AG04449 (cell line): ENCODE results near the gene FOLR1.

ENCODE experiments used
- CTCF ChIA-PET: fragments of 350-600 bp; formaldehyde crosslinking; extraction: SDS; loops from one replicate; lab custom pipeline; 2021; ENCODE audit warnings: antibody characterized with exemption; lab: Yijun Ruan, JAX
- POLR2A ChIA-PET: fragments of 400-600, 350-600 bp; formaldehyde crosslinking; extraction: SDS; loops from one replicate; lab custom pipeline; 2020; ENCODE audit warnings: antibody characterized with exemption, inconsistent platforms; lab: Yijun Ruan, JAX
- DNase-seq: peaks from one replicate; pipeline ENCODE4 v3.0.0-alpha.2; 2010; ENCODE audit warnings: low read depth, low spot score
- H3K4me3 ChIP-seq: 2 replicates; pipeline ENCODE4 v1.5.1; 2011; ENCODE audit warnings: low read depth, mild to moderate bottlenecking, control low read depth, low read length
- TF ChIP-seq, protein P1 (sequence below): IDR thresholded peaks from one replicate; pipeline ENCODE4 v1.5.1; 2011; ENCODE audit warnings: mild to moderate bottlenecking, moderate library complexity, low read length, control low read depth, inconsistent platforms; ENCODE audit not compliant: insufficient read depth; ENCODE audit errors: missing control alignments

FOLR1 gene

GRCh38 chr11:72230764-72231365, 38.9 kb downstream of the FOLR1 start:
- POLR2A ChIA-PET = no interaction called here
- CTCF ChIA-PET = interaction anchor here (3.8 kb wide), 1 partner anchor 206 kb away, joined by 17 read pairs; no protein-coding TSS in a partner anchor
- no peak for DNase-seq
- TF ChIP-seq, protein P1, sequence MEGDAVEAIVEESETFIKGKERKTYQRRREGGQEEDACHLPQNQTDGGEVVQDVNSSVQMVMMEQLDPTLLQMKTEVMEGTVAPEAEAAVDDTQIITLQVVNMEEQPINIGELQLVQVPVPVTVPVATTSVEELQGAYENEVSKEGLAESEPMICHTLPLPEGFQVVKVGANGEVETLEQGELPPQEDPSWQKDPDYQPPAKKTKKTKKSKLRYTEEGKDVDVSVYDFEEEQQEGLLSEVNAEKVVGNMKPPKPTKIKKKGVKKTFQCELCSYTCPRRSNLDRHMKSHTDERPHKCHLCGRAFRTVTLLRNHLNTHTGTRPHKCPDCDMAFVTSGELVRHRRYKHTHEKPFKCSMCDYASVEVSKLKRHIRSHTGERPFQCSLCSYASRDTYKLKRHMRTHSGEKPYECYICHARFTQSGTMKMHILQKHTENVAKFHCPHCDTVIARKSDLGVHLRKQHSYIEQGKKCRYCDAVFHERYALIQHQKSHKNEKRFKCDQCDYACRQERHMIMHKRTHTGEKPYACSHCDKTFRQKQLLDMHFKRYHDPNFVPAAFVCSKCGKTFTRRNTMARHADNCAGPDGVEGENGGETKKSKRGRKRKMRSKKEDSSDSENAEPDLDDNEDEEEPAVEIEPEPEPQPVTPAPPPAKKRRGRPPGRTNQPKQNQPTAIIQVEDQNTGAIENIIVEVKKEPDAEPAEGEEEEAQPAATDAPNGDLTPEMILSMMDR = no peak
- H3K4me3 ChIP-seq = no peak overlapping the region

DNA sequence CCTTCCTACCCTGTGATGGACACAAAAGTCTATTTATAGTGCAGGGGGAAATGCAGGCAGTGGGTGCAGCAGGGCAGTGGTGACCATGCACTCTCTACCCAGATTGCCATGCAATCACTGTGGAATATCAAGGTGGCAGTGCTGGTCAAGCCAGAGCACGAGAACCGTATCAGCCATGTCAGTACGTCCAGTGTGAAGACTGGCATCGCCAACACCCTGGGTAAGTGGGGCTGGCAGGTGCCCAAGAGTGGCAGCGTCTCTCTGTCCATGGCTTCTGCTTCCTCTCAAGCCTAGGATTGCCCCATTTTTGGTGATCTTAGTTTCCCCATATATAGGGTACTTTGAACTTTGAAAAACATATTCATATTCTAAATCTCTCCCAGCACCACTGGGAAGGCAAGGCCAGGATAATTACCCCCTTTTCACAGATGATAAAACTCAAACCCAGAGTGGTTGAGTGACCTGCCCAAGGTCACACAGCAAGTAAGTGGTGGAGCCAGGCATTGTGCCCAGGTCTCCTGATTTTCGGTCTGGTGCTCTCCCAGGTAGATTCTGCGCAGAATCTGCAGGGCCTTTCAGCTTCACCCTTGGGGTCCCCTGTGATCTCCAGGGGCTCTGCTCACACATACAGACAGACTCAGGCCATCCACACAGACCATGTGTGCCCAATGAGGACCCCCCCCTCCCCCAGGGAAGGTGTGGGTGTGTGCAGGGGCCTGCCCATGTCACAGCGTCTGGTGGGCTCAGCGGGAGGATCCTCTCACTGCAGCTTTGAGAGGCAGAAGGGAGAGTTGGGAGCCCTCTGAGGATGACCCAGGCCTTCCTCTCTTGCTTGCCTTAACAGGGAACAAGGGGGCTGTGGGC, 39.7 kb downstream of the FOLR1 start:
- TF ChIP-seq, protein P1 = no peak
- POLR2A ChIA-PET = interaction anchor here (0.5 kb wide), 1 partner anchor 9 kb away, joined by 3 read pairs; no protein-coding TSS in a partner anchor
- CTCF ChIA-PET = no interaction called here
- no peak overlapping the region for H3K4me3 ChIP-seq
- DNase-seq = no peak

- ChIA-PET CTCF (no interaction called here), POLR2A (no interaction called here)
- no peak for DNase-seq
- H3K4me3 ChIP-seq = no peak overlapping the region
- TF ChIP-seq, protein P1 = no peak
These were observed 40.5 kb downstream of the FOLR1 start for GRCh38 chr11:72232260-72233055.

- H3K4me3 ChIP-seq = no peak overlapping the region
- ChIA-PET CTCF (no interaction called here), POLR2A (no interaction called here)
- no peak for DNase-seq
- TF ChIP-seq, protein P1 = no peak
These were observed 41.3 kb downstream of the FOLR1 start for GRCh38 chr11:72233056-72233772.

GRCh38 chr11:72233773-72234513, 42.0 kb downstream of the FOLR1 start:
- ChIA-PET POLR2A (interaction anchor here (0.6 to 0.7 kb wide), 2 partner anchors 176 to 180 kb away, joined by 4 to 5 read pairs; no protein-coding TSS in a partner anchor), CTCF (interaction anchor here (1.3 to 5.9 kb wide), 3 partner anchors 8 to 209 kb away, joined by 6 to 76 read pairs (median 15); partner anchors contain the start of gene INPPL1)
- DNase-seq = no peak
- H3K4me3 ChIP-seq = no peak overlapping the region
- TF ChIP-seq, protein P1 = no peak
